ENCODE results near the gene SLK.

SLK gene

GRCh38 chr10:103936022-103936421 lies 30.9 kb upstream of the SLK start:
- Histone ChIP-seq H3K4me3 (ENCODE audit: low read depth, low read length) (no peak overlapping the region), H3K36me3 (ENCODE audit: control insufficient read depth, insufficient read depth, low read length) (no peaks in the 10 kb centered on the region), H3K27me3 (ENCODE audit: control insufficient read depth, insufficient read depth, low read length) (no peaks in the 10 kb centered on the region), H3K9ac (no peak overlapping the region), H3K4me1 (no peaks in the 10 kb centered on the region), H3K4me2 (ENCODE audit: low read length) (no peak overlapping the region), H3K9me3 (ENCODE audit: control insufficient read depth, low read length) (no peaks in the 10 kb centered on the region), H2AFZ (no peak overlapping the region), H3K27ac (no peak overlapping the region), H3K79me2 (no peaks in the 10 kb centered on the region)
- TF ChIP-seq CTCF (IDR thresholded peaks at IDR 0.05) = no peak

GRCh38 chr10:103939522-103939921 lies 27.4 kb upstream of the SLK start:
- H3K4me2 ChIP-seq (ENCODE audit: low read length) = no peak overlapping the region
- H3K4me1 ChIP-seq = no peaks in the 10 kb centered on the region
- H3K9me3 ChIP-seq (ENCODE audit: control insufficient read depth, low read length) = no peaks in the 10 kb centered on the region
- no peaks in the 10 kb centered on the region for H3K27me3 ChIP-seq (ENCODE audit: control insufficient read depth, insufficient read depth, low read length)
- TF ChIP-seq CTCF (IDR thresholded peaks at IDR 0.05) = no peak
- no peaks in the 10 kb centered on the region for H3K79me2 ChIP-seq
- H3K27ac ChIP-seq = no peak overlapping the region
- H3K36me3 ChIP-seq (ENCODE audit: control insufficient read depth, insufficient read depth, low read length) = no peaks in the 10 kb centered on the region
- no peak overlapping the region for H3K9ac ChIP-seq
- no peak overlapping the region for H2AFZ ChIP-seq
- H3K4me3 ChIP-seq (ENCODE audit: low read depth, low read length) = no peak overlapping the region

- Histone ChIP-seq H3K4me3 (ENCODE audit: low read depth, low read length) (no peak overlapping the region), H3K27me3 (ENCODE audit: control insufficient read depth, insufficient read depth, low read length) (no peaks in the 10 kb centered on the region), H3K4me2 (ENCODE audit: low read length) (no peak overlapping the region), H2AFZ (no peak overlapping the region), H3K79me2 (no peaks in the 10 kb centered on the region), H3K36me3 (ENCODE audit: control insufficient read depth, insufficient read depth, low read length) (no peaks in the 10 kb centered on the region), H3K27ac (no peak overlapping the region), H3K4me1 (no peaks in the 10 kb centered on the region), H3K9ac (no peak overlapping the region), H3K9me3 (ENCODE audit: control insufficient read depth, low read length) (no peaks in the 10 kb centered on the region)
- no peak for TF ChIP-seq CTCF (IDR thresholded peaks at IDR 0.05)
Observed at GRCh38 chr10:103941801-103942200, 25.1 kb upstream of the SLK start.

GRCh38 chr10:103942866-103943265 lies 24.1 kb upstream of the SLK start:
- Histone ChIP-seq H3K79me2 (no peaks in the 10 kb centered on the region), H3K9me3 (ENCODE audit: control insufficient read depth, low read length) (no peaks in the 10 kb centered on the region), H3K9ac (no peak overlapping the region), H2AFZ (no peak overlapping the region), H3K4me3 (ENCODE audit: low read depth, low read length) (no peak overlapping the region), H3K27me3 (ENCODE audit: control insufficient read depth, insufficient read depth, low read length) (no peaks in the 10 kb centered on the region), H3K4me2 (ENCODE audit: low read length) (no peak overlapping the region), H3K4me1 (no peaks in the 10 kb centered on the region), H3K36me3 (ENCODE audit: control insufficient read depth, insufficient read depth, low read length) (no peaks in the 10 kb centered on the region), H3K27ac (no peak overlapping the region)
- TF ChIP-seq CTCF (IDR thresholded peaks at IDR 0.05) = no peak

GRCh38 chr10:103947799-103948516 lies 19.0 kb upstream of the SLK start:
- H3K4me1 ChIP-seq = no peaks in the 10 kb centered on the region
- H3K4me2 ChIP-seq (ENCODE audit: low read length) = no peak overlapping the region
- no peaks in the 10 kb centered on the region for H3K9me3 ChIP-seq (ENCODE audit: control insufficient read depth, low read length)
- no peak overlapping the region for H3K4me3 ChIP-seq (ENCODE audit: low read depth, low read length)
- H3K9ac ChIP-seq = no peak overlapping the region
- no peaks in the 10 kb centered on the region for H3K79me2 ChIP-seq
- no peak overlapping the region for H3K27ac ChIP-seq
- no peaks in the 10 kb centered on the region for H3K36me3 ChIP-seq (ENCODE audit: control insufficient read depth, insufficient read depth, low read length)
- H2AFZ ChIP-seq = no peak overlapping the region
- no peak for TF ChIP-seq CTCF (IDR thresholded peaks at IDR 0.05)
- no peaks in the 10 kb centered on the region for H3K27me3 ChIP-seq (ENCODE audit: control insufficient read depth, insufficient read depth, low read length)

All from parathyroid adenoma (tissue), 2 donors.